NT2/D1 (cell line): ENCODE measurements around the gene ISOC2.

ENCODE experiments used
- SUZ12 ChIP-seq: IDR thresholded peaks from 2 replicates; pipeline ENCODE4 v1.6.1; 2011; ENCODE audit not compliant: insufficient read length, insufficient read depth; ENCODE audit errors: extremely low read depth
- YY1 ChIP-seq: IDR thresholded peaks from 2 replicates; pipeline ENCODE4 v1.6.1; 2011; ENCODE audit not compliant: insufficient read length, insufficient read depth
- ZNF274 ChIP-seq: IDR thresholded peaks from 2 replicates; pipeline ENCODE4 v1.6.1; 2011; ENCODE audit warnings: mild to moderate bottlenecking, low read depth, low read length

GRCh38 chr19:55451163-55451964, 10.1 kb downstream of the ISOC2 start:
- TF ChIP-seq ZNF274 (no peak), YY1 (no peak), SUZ12 (peak; percentile 89)
